ENCODE data around the gene RDH5. TPM values are rescaled to one million over a fixed set of nuclear protein-coding genes. Genes with fewer than 3 reads are reported as not detected.

The RDH5 gene
- total RNA-seq, 2 donors from 2014 or later: 5.7 to 12.6 TPM

GRCh38 chr12:55765736-55766290 is 45.6 kb downstream of the RDH5 start:
- Histone ChIP-seq H3K36me3 (no peaks in the 10 kb centered on the region), H3K4me3 (no peak overlapping the region), H3K9me3 (no peaks in the 10 kb centered on the region), H3K27me3 (replicated peaks; ENCODE audit: insufficient read depth) (no peaks in the 10 kb centered on the region), H3K27ac (no peak overlapping the region), H3K4me1 (replicated peaks) (no peaks in the 10 kb centered on the region)
- DNase-seq (ENCODE audit: low spot score): no peak
- TF ChIP-seq POLR2AphosphoS5 (IDR thresholded peaks at IDR 0.05): no peak
- no peak for TF ChIP-seq CTCF (IDR thresholded peaks at IDR 0.05)
- no peak for TF ChIP-seq POLR2A (IDR thresholded peaks at IDR 0.05)
- 73% methylated on average over 5 of the region's 5 CpGs for WGBS
- intact Hi-C loops (cut with DNase I): no loop called here

DNA sequence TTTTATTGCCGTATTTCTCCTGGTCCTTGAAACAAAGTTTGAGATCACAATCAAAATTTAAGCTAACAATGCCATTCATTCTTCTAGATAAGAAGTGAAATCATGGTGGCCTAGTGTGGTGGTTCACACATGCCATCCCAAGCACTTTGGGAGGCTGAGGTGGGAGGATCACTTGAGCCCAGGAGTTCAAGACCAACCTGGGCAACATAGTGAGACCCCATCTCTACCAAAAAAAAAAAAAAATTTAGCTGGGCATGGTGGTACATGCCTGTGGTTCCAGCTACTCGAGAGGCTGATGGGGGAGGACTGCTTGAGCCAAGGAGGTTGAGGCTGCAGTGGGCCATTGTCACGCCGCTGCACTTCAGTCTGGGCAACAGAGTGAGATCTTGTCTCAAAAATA is 47.0 kb downstream of the RDH5 start:
- H3K9me3 ChIP-seq: no peaks in the 10 kb centered on the region
- WGBS: 82% methylated on average over 4 of the region's 4 CpGs
- H3K4me1 ChIP-seq (replicated peaks): no peaks in the 10 kb centered on the region
- TF ChIP-seq POLR2A (IDR thresholded peaks at IDR 0.05) (no peak), POLR2AphosphoS5 (IDR thresholded peaks at IDR 0.05) (no peak), CTCF (IDR thresholded peaks at IDR 0.05) (no peak)
- intact Hi-C loops (cut with DNase I): no loop called here
- no peak for DNase-seq (ENCODE audit: low spot score)
- H3K27ac ChIP-seq: no peak overlapping the region
- H3K27me3 ChIP-seq (replicated peaks; ENCODE audit: insufficient read depth): no peaks in the 10 kb centered on the region
- H3K36me3 ChIP-seq: no peaks in the 10 kb centered on the region
- no peak overlapping the region for H3K4me3 ChIP-seq

DNA sequence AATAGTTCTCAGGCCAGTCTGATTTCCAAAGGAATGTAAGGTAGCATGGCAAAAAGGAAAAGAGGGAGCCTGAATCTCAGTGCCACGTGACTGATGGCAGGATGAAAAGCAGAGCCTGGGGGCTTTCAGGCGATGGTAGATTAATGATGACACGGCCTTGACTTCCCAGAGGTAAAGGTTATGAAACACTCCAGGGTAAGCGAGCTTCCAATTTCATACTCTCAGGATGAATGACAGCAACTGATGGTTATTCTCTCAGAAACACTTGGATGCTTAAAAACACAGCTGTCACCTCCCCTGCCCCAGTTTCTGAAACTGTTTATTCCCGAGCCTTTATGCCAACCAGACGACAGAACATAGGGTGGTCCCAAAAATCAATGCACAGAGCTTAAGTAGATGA is 51.5 kb downstream of the RDH5 start:
- no peak for DNase-seq (ENCODE audit: low spot score)
- Histone ChIP-seq H3K27ac (no peak overlapping the region), H3K4me3 (no peak overlapping the region), H3K9me3 (no peaks in the 10 kb centered on the region), H3K4me1 (replicated peaks) (no peaks in the 10 kb centered on the region), H3K36me3 (no peaks in the 10 kb centered on the region), H3K27me3 (replicated peaks; ENCODE audit: insufficient read depth) (no peaks in the 10 kb centered on the region)
- TF ChIP-seq POLR2AphosphoS5 (IDR thresholded peaks at IDR 0.05) (no peak), CTCF (IDR thresholded peaks at IDR 0.05) (no peak), POLR2A (IDR thresholded peaks at IDR 0.05) (no peak)
- intact Hi-C loops (cut with DNase I): no loop called here
- 68% methylated on average over 6 of the region's 6 CpGs for WGBS

Small RNA genes within 50 kb of the gene (small RNA-seq; reads per million reads assigned to genes)
- gene AC009779.1 (0 reads per million in 2 donors), gene RF00017 (0 reads per million in 2 donors)

Other genes starting within 250 kb of the RDH5 start
- gene OR6C68, start 228.0 kb upstream of the RDH5 start, total RNA-seq: not detected
- not detected for gene OR6C4, start 170.8 kb upstream of the RDH5 start, total RNA-seq
- not detected for gene OR2AP1, start 147.9 kb upstream of the RDH5 start, total RNA-seq
- not detected for gene OR10P1, start 83.5 kb upstream of the RDH5 start, total RNA-seq
- gene ITGA7, start 12.5 kb upstream of the RDH5 start, total RNA-seq: 10 to 100 TPM; 17.4 to 37.0 TPM
- 100 to 1,000 TPM; 151 to 240 TPM for gene BLOC1S1, start 4.3 kb upstream of the RDH5 start, total RNA-seq
- gene CD63, start 8.6 kb downstream of the RDH5 start, total RNA-seq: 100 to 1,000 TPM; 485 to 585 TPM
- gene GDF11, start 22.7 kb downstream of the RDH5 start, total RNA-seq: 10 to 100 TPM in 1 of 2 donors, 1 to 10 TPM in 1; 4.1 to 10.3 TPM
- 10 to 100 TPM; 65.9 to 75.9 TPM for gene SARNP, start 97.3 kb downstream of the RDH5 start, total RNA-seq
- 10 to 100 TPM; 23.1 to 29.3 TPM for gene ORMDL2, start 97.6 kb downstream of the RDH5 start, total RNA-seq
- gene DNAJC14, start 109.2 kb downstream of the RDH5 start, total RNA-seq: 10 to 100 TPM; 58.0 to 79.6 TPM
- 1 to 10 TPM in 1 of 2 donors, under 1 TPM in 1; 0.46 to 2.6 TPM for gene MMP19, start 122.5 kb downstream of the RDH5 start, total RNA-seq
- gene PYM1, start 207.5 kb downstream of the RDH5 start, total RNA-seq: 10 to 100 TPM; 89.0 to 94.5 TPM
- gene DGKA, start 210.8 kb downstream of the RDH5 start, total RNA-seq: 100 to 1,000 TPM in 1 of 2 donors, 10 to 100 TPM in 1; 74.9 to 161 TPM
- gene PMEL, start 245.6 kb downstream of the RDH5 start, total RNA-seq: 1 to 10 TPM in 1 of 2 donors, under 1 TPM in 1; 0.18 to 8.6 TPM
- gene CDK2, start 246.4 kb downstream of the RDH5 start, total RNA-seq: 10 to 100 TPM; 24.3 to 28.2 TPM